Measurements from ENCODE around the gene ATM.

DNA sequence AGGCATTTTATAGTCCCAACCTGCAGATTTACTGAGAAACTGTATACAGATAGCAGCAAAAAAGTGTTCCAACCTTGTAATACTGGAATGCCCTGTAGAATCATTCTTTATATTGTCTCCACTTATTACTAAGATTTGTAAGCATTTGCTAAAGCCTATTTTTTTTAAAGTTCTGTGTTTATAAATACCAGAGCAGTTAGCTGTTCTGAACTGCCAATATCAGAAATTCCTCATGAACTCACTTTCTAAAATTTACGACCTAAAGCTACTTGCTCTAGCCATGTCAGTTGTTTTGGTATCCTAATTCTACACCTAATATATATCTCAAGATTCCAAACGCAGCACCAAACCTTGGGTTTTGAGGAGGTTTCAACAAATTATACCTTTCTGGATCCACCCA, 141.3 kb downstream of the ATM start:
- TF ChIP-seq, protein P1, sequence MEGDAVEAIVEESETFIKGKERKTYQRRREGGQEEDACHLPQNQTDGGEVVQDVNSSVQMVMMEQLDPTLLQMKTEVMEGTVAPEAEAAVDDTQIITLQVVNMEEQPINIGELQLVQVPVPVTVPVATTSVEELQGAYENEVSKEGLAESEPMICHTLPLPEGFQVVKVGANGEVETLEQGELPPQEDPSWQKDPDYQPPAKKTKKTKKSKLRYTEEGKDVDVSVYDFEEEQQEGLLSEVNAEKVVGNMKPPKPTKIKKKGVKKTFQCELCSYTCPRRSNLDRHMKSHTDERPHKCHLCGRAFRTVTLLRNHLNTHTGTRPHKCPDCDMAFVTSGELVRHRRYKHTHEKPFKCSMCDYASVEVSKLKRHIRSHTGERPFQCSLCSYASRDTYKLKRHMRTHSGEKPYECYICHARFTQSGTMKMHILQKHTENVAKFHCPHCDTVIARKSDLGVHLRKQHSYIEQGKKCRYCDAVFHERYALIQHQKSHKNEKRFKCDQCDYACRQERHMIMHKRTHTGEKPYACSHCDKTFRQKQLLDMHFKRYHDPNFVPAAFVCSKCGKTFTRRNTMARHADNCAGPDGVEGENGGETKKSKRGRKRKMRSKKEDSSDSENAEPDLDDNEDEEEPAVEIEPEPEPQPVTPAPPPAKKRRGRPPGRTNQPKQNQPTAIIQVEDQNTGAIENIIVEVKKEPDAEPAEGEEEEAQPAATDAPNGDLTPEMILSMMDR (IDR thresholded peaks at IDR 0.05), result no peak
- no peak for TF ChIP-seq POLR2A (IDR thresholded peaks at IDR 0.05)
